Lung (tissue), 12 donors: Measurements from ENCODE around the gene CAPZB. TPM values are rescaled to one million over a fixed set of nuclear protein-coding genes. Genes with fewer than 3 reads are reported as not detected.

Experiments
- ATAC-seq: fragments of 200-7000 bp; cut with Tn5 transposase; one replicate; pipeline ENCODE4 v1.9.1; 2020; ENCODE audit warnings: moderate number of reproducible peaks; ENCODE audit not compliant: insufficient read depth, low FRiP score
- DNase-seq, 3 donors: peaks; one replicate each; pipeline ENCODE4 v3.0.0-alpha.2; 2013 to 2017
- H3K27ac ChIP-seq, 2 donors: one replicate each; pipeline ENCODE4 v1.5.1; 2013; ENCODE audit warnings: mild to moderate bottlenecking in 2 of 2, moderate library complexity in 2 of 2, control low read depth in 1 of 2, inconsistent platforms in 1 of 2, low read depth in 1 of 2, low read length in 1 of 2
- H3K27me3 ChIP-seq, 3 donors: one replicate each; pipeline ENCODE4 v1.5.1; 2013; ENCODE audit warnings: low read length in 2 of 3; ENCODE audit not compliant: control insufficient read depth in 3 of 3, insufficient read depth in 3 of 3
- H3K36me3 ChIP-seq, 4 donors: one replicate each; pipeline ENCODE4 v1.5.1; 2013; ENCODE audit warnings: low read length in 4 of 4, mild to moderate bottlenecking in 1 of 4, moderate library complexity in 1 of 4; ENCODE audit not compliant: control insufficient read depth in 4 of 4, insufficient read depth in 4 of 4
- H3K4me1 ChIP-seq, 5 donors: one replicate each; pipeline ENCODE4 v1.5.1; 2013; ENCODE audit warnings: low read length in 5 of 5, mild to moderate bottlenecking in 2 of 5, moderate library complexity in 1 of 5; ENCODE audit not compliant: control insufficient read depth in 5 of 5, insufficient read depth in 5 of 5
- H3K4me3 ChIP-seq: one replicate; pipeline ENCODE4 v1.5.1; 2013; ENCODE audit warnings: mild to moderate bottlenecking, control low read depth, moderate library complexity
- H3K9ac ChIP-seq, 2 donors: one replicate each; pipeline ENCODE4 v1.5.1; 2013; ENCODE audit warnings: low read length in 2 of 2, control low read depth in 1 of 2; ENCODE audit not compliant: insufficient read depth in 1 of 2
- H3K9me3 ChIP-seq, 4 donors: one replicate each; pipeline ENCODE4 v1.5.1; 2013; ENCODE audit warnings: low read length in 3 of 4, mild to moderate bottlenecking in 1 of 4, moderate library complexity in 1 of 4; ENCODE audit not compliant: control insufficient read depth in 4 of 4, insufficient read depth in 3 of 4
- CTCF ChIP-seq: IDR thresholded peaks from 2 replicates; pipeline ENCODE4 v1.5.1; 2012; ENCODE audit warnings: mild to moderate bottlenecking; ENCODE audit errors: control extremely low read depth, extremely low read depth
- WGBS, 2 donors: extraction: QIAGEN DNeasy Blood & Tissue Kit; methylation state at CpG; one replicate each; pipeline ENCODE4 v1.1.7; 2013; 5-methylcytosine and 5-hydroxymethylcytosine counted together
- polyA plus RNA-seq, 2 donors: library from polyadenylated mRNA; stranded (reverse); fragments of 200-250 nt; gene quantifications; one replicate each; pipeline ENCODE4 v1.2.1, GENCODE V29; 2013
- total RNA-seq, 2 donors: library from RNA; depleted of rRNA in 1 of 2; stranded (reverse); fragments of >200 nt in 1 of 2; gene quantifications; one replicate each; pipeline ENCODE4 v1.2.1, GENCODE V29; 2014 to 2021
- donor health status: control.
- donor health status: control.
- donor health status: Bipolar disorder and iron deficiency.
- donor health status: healthy.
- donor health status: DM: yes; HTN: yes; CAD: no.

The CAPZB gene
- total and polyA plus RNA-seq, 4 donors, result 94.7 to 339 (median 278) TPM

GRCh38 chr1:19368964-19369363, 116.4 kb downstream of the CAPZB start:
- no peak overlapping the region for H3K4me3 ChIP-seq
- no peaks in the 10 kb centered on the region for H3K27me3 ChIP-seq
- no peak for DNase-seq
- H3K9ac ChIP-seq, result no peak overlapping the region
- WGBS, 2 donors, result 52 to 78% methylated on average over 5 of the region's 5 CpGs
- peak overlapping the region in 1 of 2 donors; percentile 26 for H3K27ac ChIP-seq
- ATAC-seq, result no peak
- no peaks in the 10 kb centered on the region for H3K9me3 ChIP-seq
- H3K36me3 ChIP-seq, result peaks cover 0 to 18% (median 1%) of the 10 kb centered on the region in 4 donors
- peaks cover 0 to 41% (median 0%) of the 10 kb centered on the region in 5 donors for H3K4me1 ChIP-seq
- TF ChIP-seq CTCF, result no peak

GRCh38 chr1:19368050-19368449, 117.3 kb downstream of the CAPZB start:
- Histone ChIP-seq H3K4me1 (peaks cover 0 to 43% (median 0%) of the 10 kb centered on the region in 5 donors), H3K4me3 (no peak overlapping the region), H3K36me3 (peaks cover 0 to 14% (median 1%) of the 10 kb centered on the region in 4 donors), H3K27ac (peak overlapping the region in 1 of 2 donors; percentile 48), H3K9ac (no peak overlapping the region), H3K9me3 (no peaks in the 10 kb centered on the region), H3K27me3 (no peaks in the 10 kb centered on the region)
- 90% methylated on average over 5 of the region's 5 CpGs for WGBS, 2 donors
- no peak for TF ChIP-seq CTCF
- ATAC-seq (no peak), DNase-seq (no peak)

GRCh38 chr1:19367584-19368041, 117.7 kb downstream of the CAPZB start:
- peaks cover 0 to 43% (median 0%) of the 10 kb centered on the region in 5 donors for H3K4me1 ChIP-seq
- H3K9me3 ChIP-seq, result no peaks in the 10 kb centered on the region
- ATAC-seq (no peak), DNase-seq (no peak)
- H3K27me3 ChIP-seq, result no peaks in the 10 kb centered on the region
- H3K4me3 ChIP-seq, result no peak overlapping the region
- no peak overlapping the region for H3K9ac ChIP-seq
- 65 to 74% methylated on average over 13 of the region's 13 CpGs for WGBS, 2 donors
- H3K27ac ChIP-seq, result peak overlapping the region in 1 of 2 donors; percentile 82
- H3K36me3 ChIP-seq, result peaks cover 0 to 14% (median 1%) of the 10 kb centered on the region in 4 donors
- no peak for TF ChIP-seq CTCF
